HG03432 (cell line): ENCODE data around the gene HSPB6.
A peak's percentile ranks its signal among the peaks of the same experiment; 100 is the strongest.
"Not testable (repeated sequence)": the region's sequence is repeated elsewhere in the genome, so short reads cannot be mapped to it uniquely, and the experiment has no call there.

Source experiments
- ATAC-seq: cut with Tn5 transposase; IDR thresholded peaks from one replicate; pipeline ENCODE4 v1.9.1; 2021; ENCODE audit warnings: mild to moderate bottlenecking, moderate library complexity; ENCODE audit not compliant: unreplicated experiment

The HSPB6 gene

DNA sequence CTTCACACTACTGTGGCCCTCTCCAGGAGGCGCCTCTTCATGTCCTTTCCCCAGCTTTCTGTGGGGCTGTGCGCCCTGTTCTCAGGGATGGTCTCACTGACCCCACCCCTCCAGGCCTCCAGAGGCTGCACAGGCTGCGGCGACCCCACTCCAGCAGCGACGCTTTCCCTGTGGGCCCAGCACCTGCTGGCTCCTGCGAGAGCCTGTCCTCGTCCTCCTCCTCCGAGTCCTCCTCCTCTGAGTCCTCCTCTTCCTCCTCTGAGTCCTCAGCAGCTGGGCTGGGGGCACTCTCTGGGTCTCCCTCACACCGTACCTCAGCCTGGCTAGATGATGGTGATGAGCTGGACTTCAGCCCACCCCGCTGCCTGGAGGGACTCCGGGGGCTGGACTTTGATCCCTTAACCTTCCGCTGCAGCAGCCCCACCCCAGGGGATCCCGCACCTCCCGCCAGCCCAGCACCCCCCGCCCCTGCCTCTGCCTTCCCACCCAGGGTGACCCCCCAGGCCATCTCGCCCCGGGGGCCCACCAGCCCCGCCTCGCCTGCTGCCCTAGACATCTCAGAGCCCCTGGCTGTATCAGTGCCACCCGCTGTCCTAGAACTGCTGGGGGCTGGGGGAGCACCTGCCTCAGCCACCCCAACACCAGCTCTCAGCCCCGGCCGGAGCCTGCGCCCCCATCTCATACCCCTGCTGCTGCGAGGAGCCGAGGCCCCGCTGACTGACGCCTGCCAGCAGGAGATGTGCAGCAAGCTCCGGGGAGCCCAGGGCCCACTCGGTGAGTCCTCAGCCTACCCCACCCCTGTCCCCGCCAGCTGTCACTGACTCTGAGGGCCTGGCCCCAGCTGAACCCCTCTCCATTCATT, 29.7 kb upstream of the HSPB6 start:
- no peak for ATAC-seq

DNA sequence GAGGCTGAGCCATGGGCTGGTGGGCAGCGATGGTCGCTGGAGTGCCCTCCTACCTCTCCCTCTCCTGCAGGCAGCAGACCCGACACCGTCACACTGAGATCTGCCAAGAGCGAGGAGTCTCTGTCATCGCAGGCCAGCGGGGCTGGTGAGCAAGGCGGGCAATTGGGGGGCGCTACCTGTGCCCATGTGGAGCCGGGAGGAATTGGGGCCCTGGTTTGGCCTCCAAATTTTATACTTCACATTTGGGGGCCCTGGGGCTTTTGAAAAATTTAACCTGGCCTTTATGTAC, 28.5 kb upstream of the HSPB6 start:
- no peak for ATAC-seq

DNA sequence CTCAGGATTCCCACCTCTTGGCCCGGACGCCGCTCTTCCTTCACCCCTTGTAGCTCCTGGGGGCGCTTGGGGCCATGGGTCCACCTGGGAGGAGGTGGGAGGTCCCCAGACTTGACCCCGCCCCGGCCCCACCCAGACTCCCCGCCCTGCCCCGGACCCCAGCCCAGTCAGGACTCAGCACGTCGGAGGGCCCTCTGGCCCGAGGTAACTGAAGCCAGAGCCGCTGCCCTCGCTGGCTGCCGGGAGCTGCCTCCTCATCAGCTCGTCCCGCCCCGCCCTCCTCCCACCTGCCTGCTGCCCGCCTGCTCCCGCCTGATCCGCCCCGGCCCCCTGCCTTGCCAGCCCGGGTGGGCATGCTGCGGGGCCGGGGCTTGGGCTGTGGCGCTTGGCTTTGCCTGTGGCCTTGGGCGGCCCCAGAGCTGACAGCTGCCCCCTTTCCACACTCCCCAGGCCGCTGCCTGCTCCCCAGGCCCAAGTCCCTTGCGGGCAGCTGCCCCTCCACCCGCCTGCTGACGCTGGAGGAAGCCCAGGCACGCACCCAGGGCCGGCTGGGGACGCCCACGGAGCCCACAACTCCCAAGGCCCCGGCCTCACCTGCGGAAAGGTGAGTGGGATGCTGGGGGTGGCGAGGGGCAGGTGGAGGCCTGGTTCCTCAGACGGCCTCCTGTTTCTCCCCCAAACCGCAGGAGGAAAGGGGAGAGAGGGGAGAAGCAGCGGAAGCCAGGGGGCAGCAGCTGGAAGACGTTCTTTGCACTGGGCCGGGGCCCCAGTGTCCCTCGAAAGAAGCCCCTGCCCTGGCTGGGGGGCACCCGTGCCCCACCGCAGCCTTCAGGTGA, 27.9 kb upstream of the HSPB6 start:
- ATAC-seq, result no peak

DNA sequence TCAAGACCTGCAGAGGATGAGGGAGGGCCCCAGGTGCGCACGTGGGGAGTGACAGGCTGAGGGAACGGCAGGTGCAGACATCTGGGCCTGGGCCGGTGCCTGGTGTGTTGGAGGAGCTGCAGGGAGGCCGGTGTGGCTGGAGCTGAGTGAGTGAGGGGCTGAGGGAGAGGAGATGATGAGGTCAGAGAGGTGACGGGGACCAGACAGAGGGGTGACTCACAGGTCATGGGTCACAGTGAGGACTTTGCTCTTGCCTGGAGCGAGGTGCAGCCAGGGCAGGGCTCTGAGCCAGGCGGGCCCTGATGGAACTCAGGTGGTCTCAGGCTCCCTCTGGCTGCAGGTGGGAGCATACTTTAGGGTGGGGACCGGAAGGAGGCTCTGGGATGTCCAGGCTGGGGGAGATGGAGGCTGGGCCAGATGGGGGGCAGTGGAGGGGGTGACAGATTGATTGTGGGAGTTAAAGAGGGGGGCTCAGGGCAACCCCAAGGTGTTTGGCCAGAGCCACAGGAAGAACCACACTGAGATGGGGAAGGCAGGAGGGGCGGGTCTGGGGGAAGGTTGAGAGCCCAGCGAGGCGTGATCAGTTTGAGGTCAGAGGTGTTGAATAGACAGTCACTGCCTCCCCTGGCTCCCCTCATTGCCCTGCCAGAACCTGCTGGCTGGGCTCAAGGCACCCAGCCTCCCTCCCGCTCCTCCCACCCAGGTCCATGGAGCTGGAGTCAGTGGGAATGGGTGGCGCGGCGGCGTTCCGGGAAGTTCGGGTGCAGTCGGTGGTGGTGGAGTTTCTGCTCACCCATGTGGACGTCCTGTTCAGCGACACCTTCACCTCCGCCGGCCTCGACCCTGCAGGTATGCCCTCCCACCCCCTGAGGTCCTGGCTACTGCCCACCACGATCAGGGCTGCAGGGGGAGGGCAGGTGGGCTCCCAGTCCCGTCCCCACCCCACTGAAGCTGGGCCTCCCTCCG, 26.9 kb upstream of the HSPB6 start:
- no peak for ATAC-seq

DNA sequence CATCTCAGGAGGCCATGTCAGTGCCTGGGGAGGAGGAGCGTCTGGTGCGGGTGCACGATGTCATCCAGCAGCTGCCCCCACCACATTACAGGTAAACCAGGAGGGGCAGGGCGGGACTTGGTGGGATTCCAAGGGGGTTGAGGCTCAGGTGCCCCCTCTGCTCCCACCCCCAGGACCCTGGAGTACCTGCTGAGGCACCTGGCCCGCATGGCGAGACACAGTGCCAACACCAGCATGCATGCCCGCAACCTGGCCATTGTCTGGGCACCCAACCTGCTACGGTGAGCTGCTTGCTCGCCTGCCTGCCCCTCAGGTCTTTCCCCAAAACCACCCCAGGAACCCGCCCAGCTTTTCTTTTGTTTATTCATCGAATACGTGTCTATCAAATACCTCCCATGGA, 25.8 kb upstream of the HSPB6 start:
- ATAC-seq, result no peak

DNA sequence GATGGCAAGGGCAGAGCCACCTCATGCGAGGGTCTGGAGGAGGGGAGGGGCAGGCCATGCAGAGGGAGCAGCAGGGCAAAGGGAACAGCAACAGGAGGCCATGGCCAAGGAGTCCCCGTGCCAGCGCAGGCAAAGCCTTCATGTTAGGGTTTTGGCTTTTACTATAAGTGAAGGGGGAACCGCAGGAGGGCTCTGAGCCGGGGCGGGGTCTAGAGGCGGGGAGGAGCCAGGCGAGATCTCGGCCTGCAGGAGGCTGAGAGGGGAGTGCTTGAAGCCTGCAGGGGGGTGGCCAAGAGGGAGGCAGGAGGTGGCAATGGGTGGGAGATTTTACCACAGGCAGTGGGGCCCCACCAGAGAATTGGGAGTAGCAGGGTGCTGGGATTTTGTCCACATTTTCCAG, 24.8 kb upstream of the HSPB6 start:
- no peak for ATAC-seq

DNA sequence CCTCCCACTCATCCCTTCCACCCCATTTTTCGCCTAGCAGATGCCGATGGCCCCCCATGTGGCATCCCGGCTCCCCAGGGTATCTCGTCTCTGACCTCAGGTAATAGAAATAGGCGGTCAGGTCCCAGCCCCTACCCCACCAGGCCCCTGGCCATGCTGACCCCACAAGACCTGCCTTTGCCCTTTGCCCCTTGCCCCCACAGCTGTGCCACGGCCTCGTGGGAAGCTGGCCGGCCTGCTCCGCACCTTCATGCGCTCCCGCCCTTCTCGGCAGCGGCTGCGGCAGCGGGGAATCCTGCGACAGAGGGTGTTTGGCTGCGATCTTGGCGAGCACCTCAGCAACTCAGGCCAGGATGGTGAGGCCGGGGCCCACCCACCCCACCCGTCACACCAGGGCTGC, 23.9 kb upstream of the HSPB6 start:
- ATAC-seq, result no peak

DNA sequence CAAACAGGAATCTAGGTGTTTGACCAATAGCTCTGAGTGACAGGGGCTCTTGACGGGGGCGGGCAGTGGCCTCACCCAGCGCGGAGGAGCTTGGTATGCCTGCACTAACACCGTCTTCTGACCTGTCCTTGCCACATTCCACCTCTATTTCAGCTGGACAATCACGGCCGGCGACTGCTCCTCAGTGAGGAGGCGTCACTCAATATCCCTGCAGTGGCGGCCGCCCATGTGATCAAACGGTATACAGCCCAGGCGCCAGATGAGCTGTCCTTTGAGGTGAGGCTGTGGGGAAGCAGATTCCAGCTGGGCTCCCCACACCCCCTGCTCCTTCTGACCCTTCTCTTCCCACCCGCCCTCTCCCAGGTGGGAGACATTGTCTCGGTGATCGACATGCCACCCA, 23.2 kb upstream of the HSPB6 start:
- ATAC-seq, result no peak

DNA sequence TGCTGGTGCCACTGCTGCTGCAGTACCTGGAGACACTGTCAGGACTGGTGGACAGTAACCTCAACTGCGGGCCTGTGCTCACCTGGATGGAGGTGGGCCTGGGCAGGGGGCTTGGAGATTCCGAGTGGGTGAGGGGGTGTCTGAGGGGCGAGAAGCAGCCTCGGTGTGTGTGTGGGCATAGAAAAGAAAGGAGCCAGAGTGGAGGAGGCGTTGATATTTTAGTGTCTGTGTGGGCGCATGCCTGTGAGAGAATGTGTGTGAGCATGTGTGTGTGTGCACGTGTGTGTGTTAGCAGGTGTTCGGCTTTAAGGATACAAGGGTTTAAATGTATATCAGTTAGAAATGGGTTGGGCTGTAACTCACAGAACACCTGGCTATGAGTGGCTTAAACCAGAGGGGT, 22.2 kb upstream of the HSPB6 start:
- ATAC-seq, result no peak

DNA sequence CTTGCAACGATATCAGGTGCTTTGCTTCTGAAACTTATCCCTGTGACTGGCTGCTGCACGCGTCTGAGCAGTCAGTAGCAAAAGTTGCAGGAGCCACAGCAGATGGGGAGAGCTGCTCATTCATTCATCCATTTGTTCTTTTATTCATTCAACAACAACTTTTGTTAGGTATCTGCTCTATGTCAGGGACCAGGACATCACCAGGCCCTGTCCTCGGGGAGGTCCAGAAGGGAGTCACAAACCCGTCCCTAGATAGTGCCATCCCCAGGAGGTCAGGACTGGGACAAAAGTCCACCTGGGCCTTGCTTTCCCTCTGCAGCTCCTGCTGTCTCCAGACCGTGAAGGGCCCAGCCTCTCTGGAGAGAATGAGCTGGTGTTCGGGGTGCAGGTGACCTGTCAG, 21.1 kb upstream of the HSPB6 start:
- ATAC-seq, result no peak

DNA sequence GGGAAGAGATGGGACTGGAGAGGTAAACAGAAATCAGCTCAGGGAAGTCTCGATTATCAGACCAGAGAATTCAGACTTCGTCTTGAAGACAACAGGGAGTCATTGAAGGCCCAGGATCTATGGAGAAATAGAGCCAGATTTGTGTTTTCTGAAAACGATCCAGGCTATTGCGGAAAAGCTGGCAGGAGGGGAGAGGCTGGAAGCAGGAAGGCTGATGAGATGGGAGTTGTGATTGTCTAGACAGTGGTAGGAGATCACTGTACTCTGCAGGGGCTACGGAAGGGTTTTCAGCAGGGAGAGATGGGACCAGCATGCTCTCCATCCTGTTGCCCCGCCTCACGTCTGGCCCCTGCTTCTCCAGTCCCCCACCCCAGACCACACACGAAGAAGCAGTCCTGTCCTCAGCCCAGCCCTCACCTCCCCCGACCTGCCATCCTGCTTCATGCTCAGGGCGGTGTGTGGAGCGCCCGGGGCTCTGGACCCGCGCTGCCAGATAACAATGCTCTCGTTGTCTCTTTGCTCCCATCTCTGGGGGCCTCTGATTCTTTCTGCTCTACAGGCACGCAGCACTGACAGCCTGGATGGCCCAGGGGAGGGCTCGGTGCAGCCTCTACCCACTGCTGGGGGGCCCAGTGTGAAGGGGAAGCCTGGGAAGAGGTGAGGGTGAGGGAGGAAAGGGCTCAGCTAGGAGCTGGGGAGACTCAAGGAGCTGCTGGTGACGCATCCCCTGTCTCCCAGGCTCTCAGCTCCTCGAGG, 20.4 kb upstream of the HSPB6 start:
- no peak for ATAC-seq

DNA sequence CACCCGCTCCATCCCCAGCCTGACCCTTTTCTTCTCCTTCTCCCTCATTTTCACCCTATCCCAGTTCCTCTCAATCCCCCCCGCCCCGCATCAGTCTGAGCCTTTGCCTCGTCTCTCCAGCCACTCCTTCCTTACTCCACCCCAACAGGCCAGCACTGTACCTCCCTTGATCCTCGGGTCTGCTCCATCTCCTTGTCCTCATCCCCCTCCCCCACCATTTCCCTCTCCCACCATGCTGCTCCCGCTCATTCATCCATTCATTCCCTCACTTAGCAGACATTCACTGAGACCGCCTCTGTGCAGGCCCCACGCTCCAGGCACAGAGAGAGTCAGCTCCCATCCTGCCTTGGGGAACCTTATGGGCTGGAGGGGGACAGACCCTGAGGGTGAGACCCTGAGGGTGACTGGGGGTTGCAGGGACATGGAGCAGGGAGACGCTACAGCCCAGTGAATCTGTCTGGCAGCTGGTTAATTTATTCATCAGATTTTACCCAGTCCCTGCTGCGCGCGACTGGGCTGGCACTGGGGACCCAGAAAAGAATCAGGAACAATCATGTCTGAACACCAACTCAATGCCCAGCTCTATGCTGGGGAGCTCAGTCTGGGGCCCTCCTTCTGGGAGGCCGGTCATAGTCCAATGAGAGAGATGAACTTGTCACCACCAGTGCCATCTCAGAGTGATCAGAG, 19.4 kb upstream of the HSPB6 start:
- ATAC-seq, result no peak

DNA sequence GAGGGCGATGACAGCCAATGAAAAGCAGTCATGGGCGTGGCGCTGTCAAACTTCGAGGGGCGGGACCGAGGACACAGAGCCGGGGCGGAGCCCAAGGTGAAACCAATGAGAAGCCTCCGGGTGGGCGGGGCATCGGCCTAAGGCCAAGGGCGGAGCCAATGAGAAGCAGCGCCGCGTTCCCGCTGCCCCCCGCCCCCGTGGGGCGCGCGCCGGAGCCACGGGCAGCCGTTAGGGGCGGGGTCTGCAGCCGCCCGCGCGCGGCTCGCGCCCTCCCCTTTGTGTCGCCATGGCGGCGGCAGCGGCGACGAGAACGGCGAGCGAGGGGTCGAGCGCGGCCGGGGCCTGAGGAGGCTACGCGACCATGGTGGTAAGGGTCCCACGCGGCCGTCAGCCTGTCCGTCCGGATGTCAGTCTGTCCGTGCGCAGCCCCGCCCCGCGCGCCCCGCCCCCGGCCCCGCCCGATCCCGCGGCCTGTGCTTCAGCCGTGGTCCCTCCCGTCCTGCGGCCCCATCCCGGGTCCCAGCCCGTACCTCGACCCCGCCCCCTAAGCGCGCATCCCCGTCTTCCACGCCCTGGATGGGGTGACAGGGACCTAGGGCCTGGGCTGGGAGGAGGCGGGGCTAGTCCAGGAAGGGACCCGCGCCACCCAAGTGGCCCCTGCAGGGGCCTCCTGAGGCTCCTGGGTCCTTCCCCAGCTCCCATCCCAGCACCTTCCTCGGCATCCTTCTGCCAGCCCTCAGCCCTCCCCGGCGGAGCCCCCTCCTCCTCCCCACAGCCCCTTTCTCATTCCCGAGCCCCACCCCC, 18.7 kb upstream of the HSPB6 start, which contains the start of gene ARHGAP33:
Gene ARHGAP33, plus strand, starts transcription at position 267 of the 804 bp plus-strand sequence. Its CDS starts 95 bp downstream, at position 362.
- peak; percentile 92 for ATAC-seq

DNA sequence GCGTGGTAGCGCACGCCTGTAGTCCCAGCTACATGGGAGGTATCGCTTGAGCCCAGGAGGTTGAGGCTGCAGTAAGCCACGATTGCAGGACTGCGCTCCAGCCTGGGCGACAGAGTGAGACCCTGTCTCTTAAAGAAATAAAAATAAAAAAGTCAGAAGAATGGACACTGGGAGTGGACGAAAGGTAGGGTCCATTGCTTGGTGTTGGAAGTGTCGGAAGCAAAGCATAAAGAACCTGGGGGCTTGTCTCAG, 18.1 kb upstream of the HSPB6 start:
- ATAC-seq, result no peak

DNA sequence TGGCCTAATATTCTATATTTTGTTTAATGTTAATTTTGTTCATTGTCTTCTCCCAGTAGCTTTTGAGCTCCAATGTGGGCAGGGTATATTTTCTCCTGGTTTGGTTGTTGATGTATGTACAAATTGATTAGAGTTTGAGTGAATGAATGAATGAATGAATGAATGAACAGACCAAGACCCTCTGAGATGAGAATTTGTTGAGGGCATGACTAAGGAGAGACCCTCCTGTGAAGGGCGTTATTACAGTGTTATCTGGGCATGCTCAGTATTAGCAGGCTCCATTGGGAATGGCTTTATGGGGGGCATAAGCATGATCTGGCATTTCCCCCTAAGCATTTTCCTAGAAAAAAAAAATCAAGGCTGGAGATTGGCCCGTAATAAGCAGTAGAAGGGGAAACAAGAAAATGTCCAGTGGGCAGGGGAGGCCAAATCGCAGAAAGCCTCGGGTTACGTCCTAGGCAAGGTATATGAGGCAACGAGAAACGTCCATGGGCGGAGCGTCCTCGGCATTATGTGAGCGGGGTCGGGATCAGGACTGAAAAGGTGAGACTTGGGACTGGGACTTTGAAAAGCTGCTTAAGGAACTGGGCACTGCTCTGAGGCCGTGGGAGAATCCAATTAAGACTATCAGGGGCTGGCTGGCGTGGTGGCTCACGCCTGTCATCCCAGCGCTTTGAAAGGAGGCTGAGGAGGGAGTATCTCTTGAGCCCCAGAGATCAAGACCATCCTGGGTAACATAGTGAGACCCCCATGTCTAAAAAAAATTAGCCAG, 17.6 kb upstream of the HSPB6 start:
- ATAC-seq, result no peak

DNA sequence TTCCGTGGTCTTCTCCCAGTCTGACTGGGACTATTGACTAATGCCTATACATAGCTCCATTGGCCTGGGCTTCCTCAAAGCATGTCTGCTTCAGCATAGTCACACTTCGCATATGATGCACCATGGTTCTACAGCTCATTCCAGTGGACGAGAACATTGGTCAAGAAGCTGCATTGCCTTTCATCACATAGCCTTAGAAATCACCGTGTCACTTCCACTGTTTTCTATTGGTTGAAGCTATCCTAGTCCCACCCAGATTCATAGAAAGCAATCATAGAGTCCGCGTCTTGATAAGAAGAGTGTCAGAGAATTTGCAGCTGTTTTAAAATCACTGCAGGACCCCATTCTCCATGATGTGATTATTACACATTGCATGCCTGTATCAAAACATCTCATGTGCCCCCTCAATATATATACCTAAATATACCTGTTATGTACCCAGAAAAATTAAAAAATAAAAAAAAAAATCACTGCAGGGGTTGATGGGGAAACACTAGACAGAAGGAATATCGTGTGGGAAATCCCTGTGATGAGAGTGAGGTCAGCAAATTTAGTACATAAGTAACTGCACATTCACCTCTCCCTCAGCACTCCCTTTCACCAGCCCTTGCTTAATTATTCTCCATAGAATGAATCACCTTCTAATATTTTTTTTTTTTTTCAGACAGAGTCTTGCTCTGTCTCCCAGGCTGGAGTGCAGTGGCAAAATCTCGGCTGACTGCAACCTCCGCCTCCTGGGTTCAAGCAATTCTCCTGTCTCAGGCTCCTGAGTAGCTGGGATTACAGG, 16.4 kb upstream of the HSPB6 start:
- no peak for ATAC-seq

DNA sequence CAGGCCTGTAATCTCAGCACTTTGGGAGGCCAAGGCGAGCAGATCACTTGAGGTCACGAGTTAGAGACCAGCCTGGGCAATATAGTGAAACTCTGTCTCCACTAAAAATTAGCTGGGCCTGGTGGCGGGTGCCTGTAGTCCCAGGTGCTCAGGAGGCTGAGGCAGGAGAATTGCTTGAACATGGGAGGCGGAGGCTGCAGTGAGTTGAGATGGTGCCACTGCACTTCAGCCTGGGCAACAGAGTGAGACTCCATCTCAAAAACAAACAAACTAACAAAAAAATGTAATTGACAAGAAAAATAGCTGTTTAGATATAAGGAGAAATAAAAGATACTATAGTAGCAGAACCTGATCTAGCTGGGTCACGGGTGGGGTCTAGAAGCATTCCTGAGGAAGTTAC, 15.5 kb upstream of the HSPB6 start:
- ATAC-seq, result not testable (repeated sequence)

DNA sequence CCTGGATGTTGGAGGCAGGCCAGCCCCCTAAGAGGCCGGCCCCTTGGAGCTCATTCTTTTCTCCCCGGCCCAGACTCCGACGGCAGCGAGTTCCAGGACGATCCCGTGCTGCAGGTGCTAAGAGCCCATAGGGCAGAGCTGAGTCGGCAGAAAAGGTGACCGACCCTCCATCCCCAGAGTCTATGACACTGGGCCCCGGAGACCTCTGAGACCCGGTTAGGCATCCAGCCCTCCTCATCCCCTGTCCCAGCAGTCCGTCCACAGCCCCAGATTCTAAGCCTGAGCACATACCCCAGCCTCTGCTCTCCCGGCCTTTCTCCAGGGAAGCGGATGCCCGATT, 11.2 kb upstream of the HSPB6 start:
- ATAC-seq, result no peak
